ENCODE data around the gene SMYD3.
"Not testable (repeated sequence)": the region's sequence is repeated elsewhere in the genome, so short reads cannot be mapped to it uniquely, and the experiment has no call there.

SMYD3 gene

DNA sequence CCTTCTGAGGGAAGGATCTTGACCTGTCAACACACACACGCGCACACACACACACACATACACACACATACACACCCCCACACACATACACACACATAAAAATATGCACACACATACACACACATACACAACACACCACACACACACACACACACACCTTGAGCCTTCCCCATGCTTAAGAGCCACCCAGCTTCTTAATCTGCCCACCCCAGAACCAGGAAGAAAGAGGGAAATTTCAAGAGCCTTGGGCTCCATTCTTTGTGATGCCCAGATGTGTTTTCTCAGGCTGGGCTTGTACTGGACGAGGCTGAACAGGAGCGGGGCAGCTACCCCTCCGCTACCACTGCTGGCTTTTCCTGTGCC is 708.7 kb downstream of the SMYD3 start:
- no peak for DNase-seq
- in situ Hi-C loops (cut with HindIII; ENCODE audit: low pct_ligation_motif_present, low pct_unique_long_range_greater_than_20kb, low sequenced_read_pairs) = no loop called here

DNA sequence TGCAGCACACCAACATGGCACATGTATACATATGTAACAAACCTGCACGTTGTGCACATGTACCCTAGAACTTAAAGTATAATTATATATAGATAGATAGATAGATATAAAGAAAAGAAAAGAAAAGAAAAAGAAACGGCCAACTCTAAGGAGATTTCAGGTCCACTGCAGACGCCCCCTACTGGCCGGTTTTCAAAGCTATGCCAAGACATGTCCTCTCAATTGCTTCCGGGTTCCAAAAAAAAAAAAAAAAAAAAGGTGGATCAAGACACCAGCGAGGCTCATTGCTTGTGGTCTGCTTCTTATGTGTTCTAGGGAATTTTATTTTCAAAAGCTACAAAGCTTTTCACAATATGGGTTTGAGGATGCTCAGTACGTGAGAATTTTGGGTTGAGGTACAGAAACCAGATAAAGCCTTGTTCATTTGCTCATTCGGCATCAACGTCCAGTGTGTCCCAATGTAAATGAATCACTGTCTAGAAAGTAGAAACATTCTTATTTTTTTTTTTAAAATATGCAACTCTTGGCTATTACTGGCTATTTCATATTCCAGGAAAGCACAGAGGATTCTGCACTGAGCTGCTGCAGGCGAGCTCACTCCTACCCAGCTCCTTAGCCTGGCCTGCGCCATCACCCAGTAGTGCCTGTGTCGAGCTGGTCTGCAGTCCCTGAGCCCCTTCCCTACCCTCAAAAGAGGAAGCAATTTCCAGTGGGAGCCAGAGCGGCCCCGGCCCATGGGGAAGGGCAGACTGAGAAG is 709.3 kb downstream of the SMYD3 start:
- DNase-seq = peak; percentile 50
- in situ Hi-C loops (cut with HindIII; ENCODE audit: low pct_ligation_motif_present, low pct_unique_long_range_greater_than_20kb, low sequenced_read_pairs) = no loop called here

DNA sequence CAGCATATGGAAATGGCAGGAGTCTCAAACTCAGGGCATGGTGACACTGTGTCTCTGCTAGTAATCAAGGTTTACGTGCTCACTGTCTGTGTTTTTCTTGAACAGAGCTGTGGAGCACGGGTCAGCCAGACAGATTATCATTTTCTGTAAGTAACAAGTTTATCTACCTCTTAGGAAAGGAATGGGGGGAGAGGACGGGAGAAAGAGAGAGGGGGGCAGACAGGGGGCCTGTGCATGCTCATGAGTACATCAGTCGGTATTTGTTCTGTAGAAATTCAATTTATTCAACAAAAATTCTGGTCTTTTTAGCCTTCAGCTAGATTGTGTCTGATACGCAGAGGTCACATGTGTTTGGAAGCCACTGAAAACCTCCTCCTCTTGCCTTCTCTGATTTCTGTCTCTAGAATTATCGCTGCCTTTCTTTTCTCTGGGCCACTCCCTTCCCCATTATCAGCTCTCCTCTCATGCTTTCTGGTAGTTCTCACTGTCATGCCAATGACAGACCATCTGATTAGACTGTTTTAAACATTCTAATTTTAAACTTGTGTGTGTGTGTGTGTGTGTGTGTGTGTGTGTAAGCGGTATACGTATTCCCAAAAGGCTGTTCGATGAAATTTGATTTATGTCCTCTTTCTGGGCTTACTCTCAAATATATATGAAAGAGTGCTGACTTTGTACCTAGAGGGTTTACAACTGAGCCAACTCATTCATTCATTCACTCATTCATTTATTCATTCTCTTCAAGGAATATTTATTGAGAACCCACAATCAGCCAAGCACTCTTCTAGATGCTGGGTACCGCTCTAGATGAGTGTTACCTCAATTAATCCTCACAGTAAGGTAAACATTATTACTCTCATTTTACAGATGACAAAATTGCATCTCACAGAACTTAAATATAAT is 715.4 kb downstream of the SMYD3 start:
- no peak for DNase-seq
- in situ Hi-C loops (cut with HindIII; ENCODE audit: low pct_ligation_motif_present, low pct_unique_long_range_greater_than_20kb, low sequenced_read_pairs) = no loop called here

DNA sequence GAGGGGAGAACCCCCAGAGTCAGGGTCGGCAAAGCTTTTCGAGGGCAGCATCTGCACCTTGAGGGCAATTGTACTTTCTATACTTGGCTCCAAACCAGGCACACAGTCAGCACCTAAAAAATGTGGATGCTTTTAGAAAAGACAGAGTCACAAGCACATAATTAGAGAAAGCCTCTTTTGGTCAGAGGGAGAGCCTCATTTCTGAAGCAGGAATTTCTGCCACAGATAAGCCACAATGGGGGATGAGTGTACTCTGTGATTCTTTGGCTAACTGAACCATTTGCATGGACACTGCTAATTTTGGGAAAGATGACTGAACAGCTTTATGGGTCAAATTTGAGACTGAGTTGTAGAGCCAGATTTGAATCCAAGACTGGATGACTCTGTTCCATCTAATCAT is 716.6 kb downstream of the SMYD3 start:
- no peak for DNase-seq

DNA sequence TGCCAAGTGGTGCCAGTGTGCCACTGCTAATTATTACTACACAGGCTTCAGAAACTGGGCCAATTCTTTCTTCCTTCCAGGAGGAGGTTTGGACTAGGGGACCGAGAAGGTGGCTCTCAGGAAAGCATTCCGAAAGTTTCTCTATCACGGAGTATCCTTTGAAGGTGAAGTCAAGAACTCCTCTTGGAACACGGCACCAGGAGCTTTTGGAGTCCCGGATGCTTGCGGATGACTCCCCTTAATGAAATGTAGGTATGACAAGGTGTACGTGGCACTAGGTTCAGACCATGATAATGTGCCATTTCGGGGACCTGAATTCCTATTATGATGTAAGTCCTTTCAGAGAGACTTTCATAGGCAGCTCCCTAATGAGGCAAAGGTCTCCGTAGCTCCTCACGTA is 718.2 kb downstream of the SMYD3 start:
- in situ Hi-C loops (cut with HindIII; ENCODE audit: low pct_ligation_motif_present, low pct_unique_long_range_greater_than_20kb, low sequenced_read_pairs) = no loop called here
- DNase-seq = no peak

More for the DNA sequence above, 716.6 kb downstream of the SMYD3 start:
- in situ Hi-C loops (cut with HindIII; ENCODE audit: low pct_ligation_motif_present, low pct_unique_long_range_greater_than_20kb, low sequenced_read_pairs) = no loop called here

DNA sequence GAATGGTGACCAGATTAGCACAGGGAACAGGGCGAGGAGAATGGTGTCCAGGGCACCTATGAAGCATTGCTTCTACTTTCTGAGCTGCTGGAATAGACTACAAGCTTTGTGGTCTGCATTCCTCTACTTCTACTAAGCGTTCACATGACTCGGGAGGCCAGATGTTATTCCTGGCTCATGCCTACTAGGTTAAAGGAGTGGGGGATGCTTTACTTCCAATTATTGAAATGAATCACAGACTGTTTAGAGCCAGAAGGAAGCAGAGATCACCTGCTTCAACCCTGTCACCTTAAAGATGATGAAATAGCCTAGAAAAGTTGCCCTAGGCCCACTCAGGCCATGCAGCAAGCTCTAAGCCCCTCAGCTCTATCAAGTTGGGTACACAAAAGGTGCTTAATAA is 718.8 kb downstream of the SMYD3 start:
- in situ Hi-C loops (cut with HindIII; ENCODE audit: low pct_ligation_motif_present, low pct_unique_long_range_greater_than_20kb, low sequenced_read_pairs) = no loop called here
- DNase-seq = peak; percentile 86

DNA sequence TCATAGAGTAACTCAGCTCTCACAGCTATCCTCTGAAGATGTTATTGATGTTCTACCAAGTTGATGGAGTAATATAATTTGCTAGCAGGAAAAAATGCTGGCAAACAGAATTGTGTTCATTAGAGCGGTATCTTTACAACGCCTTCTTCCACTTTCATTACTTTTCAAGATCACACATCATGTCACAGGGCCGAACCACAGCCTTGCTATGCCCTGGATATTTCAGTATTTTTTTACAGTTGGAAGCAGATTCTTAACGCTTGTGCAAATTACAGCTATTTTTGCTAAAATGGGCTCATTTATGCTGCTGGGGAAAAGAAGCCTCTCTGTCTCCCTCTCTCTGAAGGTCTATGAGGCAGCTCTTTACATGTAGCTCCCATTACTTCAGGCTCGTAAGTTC is 720.1 kb downstream of the SMYD3 start:
- in situ Hi-C loops (cut with HindIII; ENCODE audit: low pct_ligation_motif_present, low pct_unique_long_range_greater_than_20kb, low sequenced_read_pairs) = no loop called here
- no peak for DNase-seq

DNA sequence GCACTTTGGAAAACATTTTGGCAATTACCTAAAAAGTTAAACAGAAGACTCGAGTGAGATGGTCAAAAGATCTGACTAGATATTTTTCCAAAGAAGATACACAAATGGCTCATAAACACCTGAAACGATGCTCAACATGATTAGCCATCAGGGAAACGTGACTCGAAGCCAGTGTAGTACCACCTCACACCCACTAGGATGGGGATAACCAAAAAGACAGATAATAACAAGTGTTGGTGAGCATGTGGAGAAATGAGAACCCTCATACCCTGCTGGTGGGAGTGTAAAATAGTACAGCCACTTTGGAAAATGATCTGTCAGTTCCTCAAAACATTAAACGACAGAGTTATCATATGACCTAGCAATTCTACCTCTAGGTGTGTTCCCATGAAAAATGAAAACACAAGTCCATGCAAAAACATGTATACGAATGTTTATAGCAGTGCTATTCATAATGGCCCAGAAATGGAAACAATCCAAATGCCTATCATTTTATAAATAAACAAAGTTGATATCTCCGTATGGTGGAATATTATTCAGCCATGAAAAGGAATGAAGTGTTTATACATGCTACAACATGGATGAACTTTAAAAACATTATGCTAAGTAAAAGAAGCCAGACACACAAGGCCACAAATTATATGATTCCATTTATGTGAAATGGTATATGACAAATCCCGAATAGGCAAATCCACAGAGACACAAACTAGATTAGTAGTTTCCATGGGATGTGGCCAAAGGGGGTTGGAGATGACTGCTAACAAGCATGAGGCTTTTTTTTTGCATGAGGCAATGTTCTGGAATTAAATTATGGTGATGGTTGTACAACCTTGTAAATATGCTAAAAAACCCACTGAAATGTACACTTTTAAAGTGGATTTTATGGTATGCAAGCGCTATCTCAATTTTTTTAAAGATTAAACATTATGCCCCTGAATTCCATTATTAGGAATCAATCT is 727.0 kb downstream of the SMYD3 start:
- no peak for DNase-seq
- in situ Hi-C loops (cut with HindIII; ENCODE audit: low pct_ligation_motif_present, low pct_unique_long_range_greater_than_20kb, low sequenced_read_pairs) = no loop called here

DNA sequence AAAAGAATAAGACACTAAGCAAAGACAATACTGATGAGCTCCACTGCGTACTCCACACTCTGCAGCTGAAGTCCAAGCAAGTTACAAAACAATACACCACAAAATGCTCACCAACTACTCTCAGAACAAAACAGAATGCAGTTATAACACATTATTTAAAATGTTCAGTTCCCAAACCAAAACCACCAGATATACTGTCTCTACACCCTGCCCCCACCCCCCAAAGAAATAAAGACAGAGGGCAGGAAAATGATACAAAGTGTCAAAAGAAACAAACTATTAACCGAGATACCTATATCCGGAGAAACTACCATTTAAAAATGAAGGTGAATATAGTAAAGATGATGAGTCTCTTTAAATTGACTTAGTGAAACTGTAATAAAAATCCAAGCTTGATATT is 729.3 kb downstream of the SMYD3 start:
- no peak for DNase-seq
- in situ Hi-C loops (cut with HindIII; ENCODE audit: low pct_ligation_motif_present, low pct_unique_long_range_greater_than_20kb, low sequenced_read_pairs) = no loop called here

DNA sequence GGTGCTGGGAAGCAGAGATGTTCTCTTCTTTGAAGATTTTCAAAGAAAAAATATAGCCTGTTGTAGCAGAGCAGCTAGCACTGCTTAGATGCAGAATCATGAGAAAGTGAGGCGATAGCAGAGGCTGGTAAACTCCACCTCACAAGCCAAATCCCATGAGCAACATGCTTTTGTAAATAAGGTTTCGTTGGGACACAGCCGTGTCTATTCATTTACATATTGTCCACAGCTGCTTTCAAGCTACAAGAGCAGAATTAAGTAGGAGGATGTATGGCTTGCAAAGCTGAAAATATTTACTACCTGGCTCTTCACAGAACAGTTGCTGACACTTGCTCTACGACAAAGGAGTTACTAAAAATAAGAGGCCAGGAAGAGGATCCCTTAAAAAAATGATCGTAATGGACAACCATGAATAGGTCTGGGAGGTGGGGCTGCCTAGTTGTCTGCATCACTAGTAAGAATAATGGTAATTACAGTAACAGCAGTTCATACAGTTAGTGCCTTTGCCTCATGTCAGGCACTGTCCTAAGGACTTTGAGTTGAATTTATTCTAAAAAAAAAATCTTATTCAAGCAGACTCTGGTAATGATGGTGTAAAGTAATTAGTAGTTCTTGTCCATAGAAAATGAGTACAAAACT is 730.3 kb downstream of the SMYD3 start:
- DNase-seq = no peak
- in situ Hi-C loops (cut with HindIII; ENCODE audit: low pct_ligation_motif_present, low pct_unique_long_range_greater_than_20kb, low sequenced_read_pairs) = no loop called here

DNA sequence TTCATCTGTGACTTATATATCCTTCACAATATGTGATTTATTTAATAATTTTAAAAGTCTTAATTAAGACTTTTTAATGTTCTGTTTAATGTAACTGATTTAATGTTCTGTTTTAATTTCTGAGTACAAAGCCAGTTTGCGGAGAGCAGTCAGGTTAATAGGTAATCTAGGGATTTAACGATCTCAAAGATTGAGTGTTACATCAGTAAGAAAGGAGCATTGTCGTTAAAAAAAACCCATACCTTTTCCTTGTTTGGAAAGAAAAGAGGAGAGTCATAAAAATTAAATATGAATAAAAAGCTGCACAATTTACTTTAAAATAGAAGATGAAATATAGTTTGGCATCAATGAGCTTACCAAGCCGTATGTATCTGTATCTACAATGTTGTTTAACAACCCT is 730.9 kb downstream of the SMYD3 start:
- in situ Hi-C loops (cut with HindIII; ENCODE audit: low pct_ligation_motif_present, low pct_unique_long_range_greater_than_20kb, low sequenced_read_pairs) = no loop called here
- no peak for DNase-seq

DNA sequence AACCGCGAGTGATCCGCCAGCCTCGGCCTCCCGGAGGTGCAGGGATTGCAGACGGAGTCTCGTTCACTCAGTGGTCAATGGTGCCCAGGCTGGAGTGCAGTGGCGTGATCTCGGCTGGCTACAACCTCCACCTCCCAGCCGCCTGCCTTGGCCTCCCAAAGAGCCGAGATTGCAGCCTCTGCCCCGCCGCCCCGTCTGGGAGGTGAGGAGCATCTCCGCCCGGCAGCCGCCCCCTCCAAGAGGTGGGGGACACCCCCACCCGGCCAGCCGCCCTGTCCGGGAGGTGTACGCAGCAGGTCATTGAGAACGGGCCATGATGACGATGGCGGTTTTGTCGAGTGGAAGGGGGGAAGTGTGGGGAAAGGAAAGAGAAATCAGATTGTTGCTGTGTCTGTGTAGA is 732.1 kb downstream of the SMYD3 start:
- DNase-seq; in situ Hi-C loops (cut with HindIII; ENCODE audit: low pct_ligation_motif_present, low pct_unique_long_range_greater_than_20kb, low sequenced_read_pairs): not testable (repeated sequence)

DNA sequence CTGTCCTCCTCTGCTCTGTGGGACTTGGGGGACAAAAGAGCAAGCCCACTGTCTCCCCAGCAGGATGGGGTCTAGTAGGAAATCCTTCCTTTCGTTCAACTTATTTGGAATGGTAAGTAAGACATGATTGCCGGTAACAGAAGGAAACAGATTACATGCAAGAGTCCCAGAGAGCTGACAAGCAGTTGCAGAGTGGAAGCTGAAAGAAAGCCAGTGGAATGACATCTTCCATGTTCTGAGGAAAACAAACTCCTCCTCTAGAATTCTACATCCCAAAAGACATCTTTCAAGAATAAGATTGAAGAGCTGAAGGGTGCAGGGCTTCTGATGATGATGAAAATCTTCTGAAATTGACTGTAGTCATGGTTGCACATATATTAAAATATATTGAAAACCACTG is 732.9 kb downstream of the SMYD3 start:
- no peak for DNase-seq
- in situ Hi-C loops (cut with HindIII; ENCODE audit: low pct_ligation_motif_present, low pct_unique_long_range_greater_than_20kb, low sequenced_read_pairs) = no loop called here

DNA sequence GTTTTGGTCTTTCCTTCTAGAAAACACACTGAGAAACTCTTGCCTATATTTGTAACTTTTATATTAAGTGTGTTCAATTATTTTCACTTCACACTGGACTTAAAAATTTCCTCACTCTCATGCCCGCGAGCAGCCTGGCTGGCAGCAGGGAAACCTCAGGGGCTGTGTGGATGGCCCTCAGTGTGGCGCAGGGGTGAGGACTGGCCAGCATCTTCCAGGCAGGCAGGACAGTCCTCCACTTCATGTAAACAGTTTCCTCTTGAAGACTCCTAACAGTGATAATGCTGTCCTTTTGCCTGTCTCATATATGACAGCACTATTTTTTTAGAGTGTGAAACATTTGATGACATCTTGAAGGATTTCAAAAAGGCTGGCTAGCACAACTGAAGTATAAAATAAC is 733.7 kb downstream of the SMYD3 start:
- in situ Hi-C loops (cut with HindIII; ENCODE audit: low pct_ligation_motif_present, low pct_unique_long_range_greater_than_20kb, low sequenced_read_pairs) = no loop called here
- DNase-seq = no peak

DNA sequence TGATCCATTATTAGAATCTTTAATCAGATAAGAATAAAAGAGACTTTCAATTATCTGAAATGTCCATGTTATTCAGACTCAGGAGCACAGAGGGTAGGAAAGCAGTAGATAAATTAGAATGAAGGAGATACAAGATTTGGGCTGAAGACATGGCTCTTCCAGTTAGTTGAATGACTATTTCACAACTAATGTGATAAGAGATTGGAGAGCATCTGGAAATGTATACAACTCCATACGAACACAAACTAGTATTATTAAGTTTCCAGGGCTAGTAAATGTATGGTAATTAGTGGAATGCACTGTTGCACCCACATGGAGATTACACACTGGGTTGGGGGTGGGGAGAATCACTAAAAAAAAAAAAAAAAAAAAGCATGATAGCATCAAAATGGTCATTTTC is 734.3 kb downstream of the SMYD3 start:
- in situ Hi-C loops (cut with HindIII; ENCODE audit: low pct_ligation_motif_present, low pct_unique_long_range_greater_than_20kb, low sequenced_read_pairs) = no loop called here
- no peak for DNase-seq

DNA sequence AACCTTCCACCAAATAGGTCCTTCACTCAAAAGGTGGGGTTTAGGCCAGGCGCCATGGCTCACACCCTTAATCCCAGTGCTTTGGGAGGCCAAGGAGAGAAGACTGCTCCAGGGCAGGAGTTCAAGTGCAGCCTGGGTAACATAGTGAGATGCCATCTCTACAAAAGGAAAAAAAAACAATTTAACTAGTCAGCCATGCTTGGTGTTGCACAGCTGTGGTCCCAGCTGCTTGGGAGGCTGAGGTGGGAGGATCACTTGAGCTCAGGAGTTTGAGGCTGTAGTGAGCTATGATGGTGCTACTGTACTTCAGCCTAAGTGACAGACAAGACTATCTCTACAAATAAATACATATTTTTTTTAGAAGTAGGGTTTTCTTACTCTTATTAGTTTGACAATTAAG is 734.8 kb downstream of the SMYD3 start:
- no peak for DNase-seq
- in situ Hi-C loops (cut with HindIII; ENCODE audit: low pct_ligation_motif_present, low pct_unique_long_range_greater_than_20kb, low sequenced_read_pairs) = no loop called here

DNA sequence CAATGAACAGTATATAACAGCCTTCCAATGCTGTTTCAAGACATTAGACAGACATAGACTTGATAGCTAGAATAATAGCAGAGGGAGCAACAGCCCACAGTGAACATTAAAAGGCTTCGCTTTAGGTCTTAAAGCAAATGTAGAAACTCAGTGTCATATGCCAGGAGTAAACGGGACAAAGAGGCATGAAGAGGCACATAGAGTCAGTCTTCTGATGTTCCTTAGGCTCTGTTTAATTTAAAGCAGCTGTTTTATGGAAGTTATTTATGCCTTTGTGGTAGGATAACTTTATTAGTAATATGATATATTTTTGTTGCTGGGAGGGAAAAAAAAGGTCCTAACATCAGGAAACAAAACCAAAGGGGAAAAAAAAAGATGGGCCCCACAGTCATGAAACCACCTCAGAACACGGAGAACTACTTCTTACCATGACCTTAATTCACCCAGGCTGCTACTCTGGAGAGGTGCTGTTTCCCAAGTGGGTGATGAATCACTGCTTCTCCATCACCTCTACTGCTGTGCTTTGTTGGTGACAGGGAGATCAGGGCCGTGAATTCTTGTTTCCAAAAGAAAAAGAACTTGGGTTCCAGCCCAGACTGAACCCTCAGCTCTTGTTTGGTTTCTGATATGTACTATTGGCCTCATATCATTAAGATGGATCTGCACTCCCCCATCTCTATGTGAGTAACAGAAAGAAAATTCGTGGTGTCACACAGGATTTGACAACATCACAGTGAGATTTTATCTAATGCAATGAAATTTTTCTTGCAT is 735.4 kb downstream of the SMYD3 start:
- DNase-seq = no peak
- in situ Hi-C loops (cut with HindIII; ENCODE audit: low pct_ligation_motif_present, low pct_unique_long_range_greater_than_20kb, low sequenced_read_pairs) = no loop called here

DNA sequence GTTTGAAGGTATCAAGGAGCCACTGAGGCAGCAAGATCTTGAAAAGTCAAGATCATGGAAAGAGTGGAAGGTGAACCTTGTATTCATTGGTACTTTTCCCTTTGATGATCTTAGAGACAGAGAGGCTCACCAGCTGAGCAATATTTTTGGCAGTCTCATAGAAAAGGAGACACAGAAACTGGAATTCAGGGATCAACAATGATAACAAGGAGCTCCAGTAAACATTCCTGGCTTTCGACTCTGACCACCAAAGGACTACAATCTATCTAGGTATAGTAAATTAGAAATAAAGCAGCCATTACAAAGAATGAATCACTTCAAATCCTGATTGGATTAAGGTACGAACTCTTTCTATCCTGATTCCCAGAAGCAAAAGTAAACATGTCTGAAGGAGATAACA is 736.9 kb downstream of the SMYD3 start:
- no peak for DNase-seq
- in situ Hi-C loops (cut with HindIII; ENCODE audit: low pct_ligation_motif_present, low pct_unique_long_range_greater_than_20kb, low sequenced_read_pairs) = no loop called here

Measured in ACHN (cell line).